Measurements from ENCODE around the gene RITA1. TPM values are rescaled to one million over a fixed set of nuclear protein-coding genes. Genes with fewer than 3 reads are reported as not detected.
A peak's percentile ranks its signal among the peaks of the same experiment; 100 is the strongest.

Gene RITA1
- total RNA-seq, 1 donor from 2014 or later = 15.5 TPM

- DNase-seq (ENCODE audit: low spot score) = no peak
- Mint-ChIP-seq H3K9me3 (ENCODE audit: low read depth) (peaks cover 8% of the 10 kb centered on the region), H3K4me1 (ENCODE audit: low read depth) (no peaks in the 10 kb centered on the region), H3K27me3 (ENCODE audit: low read depth) (no peaks in the 10 kb centered on the region), H3K27ac (ENCODE audit: unreplicated experiment) (no peak overlapping the region), H3K4me3 (ENCODE audit: unreplicated experiment) (no peak overlapping the region), H3K36me3 (ENCODE audit: low read depth) (peaks cover 51% of the 10 kb centered on the region)
- TF ChIP-seq, protein P1, sequence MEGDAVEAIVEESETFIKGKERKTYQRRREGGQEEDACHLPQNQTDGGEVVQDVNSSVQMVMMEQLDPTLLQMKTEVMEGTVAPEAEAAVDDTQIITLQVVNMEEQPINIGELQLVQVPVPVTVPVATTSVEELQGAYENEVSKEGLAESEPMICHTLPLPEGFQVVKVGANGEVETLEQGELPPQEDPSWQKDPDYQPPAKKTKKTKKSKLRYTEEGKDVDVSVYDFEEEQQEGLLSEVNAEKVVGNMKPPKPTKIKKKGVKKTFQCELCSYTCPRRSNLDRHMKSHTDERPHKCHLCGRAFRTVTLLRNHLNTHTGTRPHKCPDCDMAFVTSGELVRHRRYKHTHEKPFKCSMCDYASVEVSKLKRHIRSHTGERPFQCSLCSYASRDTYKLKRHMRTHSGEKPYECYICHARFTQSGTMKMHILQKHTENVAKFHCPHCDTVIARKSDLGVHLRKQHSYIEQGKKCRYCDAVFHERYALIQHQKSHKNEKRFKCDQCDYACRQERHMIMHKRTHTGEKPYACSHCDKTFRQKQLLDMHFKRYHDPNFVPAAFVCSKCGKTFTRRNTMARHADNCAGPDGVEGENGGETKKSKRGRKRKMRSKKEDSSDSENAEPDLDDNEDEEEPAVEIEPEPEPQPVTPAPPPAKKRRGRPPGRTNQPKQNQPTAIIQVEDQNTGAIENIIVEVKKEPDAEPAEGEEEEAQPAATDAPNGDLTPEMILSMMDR (IDR thresholded peaks at IDR 0.05) = no peak
Observed at GRCh38 chr12:113173081-113173698, 12.3 kb upstream of the RITA1 start.

DNA sequence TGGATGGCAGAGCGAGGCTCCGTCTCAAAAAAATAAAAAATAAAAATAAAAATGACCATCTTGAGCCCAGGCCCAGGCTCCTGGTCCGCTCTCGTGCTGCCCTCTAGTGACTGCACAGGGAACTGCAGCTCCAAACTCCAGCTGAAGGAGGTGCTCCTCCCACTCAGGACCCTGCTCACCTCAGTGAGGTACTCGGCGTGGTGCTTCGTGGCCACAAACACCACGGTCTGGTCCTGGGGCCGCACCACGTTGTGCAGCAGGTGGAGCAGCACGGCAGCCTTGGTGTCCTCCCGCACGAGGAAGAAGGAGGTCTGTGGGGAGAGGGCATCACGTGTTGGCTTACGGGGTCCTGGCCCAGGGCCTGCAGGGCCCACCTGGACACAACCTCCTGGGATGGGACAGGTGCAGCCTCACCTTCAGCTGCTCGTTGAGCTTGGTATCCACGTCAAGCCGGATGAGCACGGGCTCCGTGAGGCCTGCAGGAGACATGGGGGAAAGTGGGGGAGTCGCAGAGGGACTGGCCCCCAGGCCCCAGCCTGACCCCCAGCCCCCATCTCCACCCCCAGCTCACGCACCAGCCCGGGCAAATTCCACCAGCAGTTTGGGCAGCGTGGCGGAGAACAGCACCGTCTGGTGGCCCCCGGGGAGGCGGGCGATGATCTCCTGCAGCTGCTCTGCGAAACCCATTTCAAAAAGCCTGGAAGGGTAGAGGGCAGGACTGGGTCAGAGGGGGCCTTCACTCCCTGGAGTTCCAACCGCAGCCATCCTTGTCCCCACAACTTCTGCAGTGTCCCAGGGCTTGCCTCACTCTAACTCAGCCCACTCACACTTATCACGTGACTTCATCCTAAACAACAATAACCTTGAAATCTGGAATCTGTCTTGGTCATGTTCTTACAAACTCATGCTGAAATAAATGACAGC, 10.8 kb upstream of the RITA1 start:
- Mint-ChIP-seq H3K27ac (ENCODE audit: unreplicated experiment) (peak overlapping the region; percentile 29), H3K27me3 (ENCODE audit: low read depth) (no peaks in the 10 kb centered on the region), H3K4me3 (ENCODE audit: unreplicated experiment) (no peak overlapping the region), H3K36me3 (ENCODE audit: low read depth) (peaks cover 56% of the 10 kb centered on the region), H3K9me3 (ENCODE audit: low read depth) (peaks cover 8% of the 10 kb centered on the region), H3K4me1 (ENCODE audit: low read depth) (no peaks in the 10 kb centered on the region)
- TF ChIP-seq, protein P1 (IDR thresholded peaks at IDR 0.05) = peak; percentile 96
- DNase-seq (ENCODE audit: low spot score) = no peak

- H3K36me3 Mint-ChIP-seq (ENCODE audit: low read depth) = peaks cover 40% of the 10 kb centered on the region
- H3K9me3 Mint-ChIP-seq (ENCODE audit: low read depth) = peaks cover 8% of the 10 kb centered on the region
- TF ChIP-seq, protein P1 (IDR thresholded peaks at IDR 0.05) = no peak
Observed at GRCh38 chr12:113179023-113179422, 6.5 kb upstream of the RITA1 start.

GRCh38 chr12:113180333-113180732, 5.2 kb upstream of the RITA1 start:
- no peak for DNase-seq (ENCODE audit: low spot score)
- H3K4me1 Mint-ChIP-seq (ENCODE audit: low read depth) = peaks cover 10% of the 10 kb centered on the region
- H3K27ac Mint-ChIP-seq (ENCODE audit: unreplicated experiment) = no peak overlapping the region
- H3K36me3 Mint-ChIP-seq (ENCODE audit: low read depth) = peaks cover 35% of the 10 kb centered on the region
- TF ChIP-seq, protein P1 (IDR thresholded peaks at IDR 0.05) = no peak
- peaks cover 8% of the 10 kb centered on the region for H3K9me3 Mint-ChIP-seq (ENCODE audit: low read depth)
- H3K27me3 Mint-ChIP-seq (ENCODE audit: low read depth) = no peaks in the 10 kb centered on the region
- no peak overlapping the region for H3K4me3 Mint-ChIP-seq (ENCODE audit: unreplicated experiment)

More at GRCh38 chr12:113179023-113179422, 6.5 kb upstream of the RITA1 start:
- DNase-seq (ENCODE audit: low spot score) = no peak
- Mint-ChIP-seq H3K27ac (ENCODE audit: unreplicated experiment) (no peak overlapping the region), H3K27me3 (ENCODE audit: low read depth) (no peaks in the 10 kb centered on the region), H3K4me3 (ENCODE audit: unreplicated experiment) (no peak overlapping the region), H3K4me1 (ENCODE audit: low read depth) (peaks cover 5% of the 10 kb centered on the region)

- Mint-ChIP-seq H3K9me3 (ENCODE audit: low read depth) (peaks cover 5% of the 10 kb centered on the region), H3K27ac (ENCODE audit: unreplicated experiment) (no peak overlapping the region), H3K36me3 (ENCODE audit: low read depth) (peaks cover 30% of the 10 kb centered on the region), H3K4me3 (ENCODE audit: unreplicated experiment) (no peak overlapping the region), H3K27me3 (ENCODE audit: low read depth) (no peaks in the 10 kb centered on the region), H3K4me1 (ENCODE audit: low read depth) (peaks cover 21% of the 10 kb centered on the region)
- TF ChIP-seq, protein P1 (IDR thresholded peaks at IDR 0.05) = no peak
- no peak for DNase-seq (ENCODE audit: low spot score)
Observed at GRCh38 chr12:113181975-113182374, 3.5 kb upstream of the RITA1 start.
